Measurements from ENCODE around the gene UNC5C.
"Not testable (repeated sequence)": the region's sequence is repeated elsewhere in the genome, so short reads cannot be mapped to it uniquely, and the experiment has no call there.

GRCh38 chr4:95171377-95171776, 377.4 kb downstream of the UNC5C start:
- TF ChIP-seq EZH2phosphoT487 (IDR thresholded peaks at IDR 0.05; ENCODE audit: borderline replicate concordance, low read depth, low read length); CTCF (conservative IDR thresholded peaks at IDR 0.05; ENCODE audit: low read length): not testable (repeated sequence)
